Osteoblast (primary cell): ENCODE data around the gene TSPOAP1. TPM values are rescaled to one million over a fixed set of nuclear protein-coding genes. Genes with fewer than 3 reads are reported as not detected.

Source experiments
- DNase-seq: peaks from one replicate; pipeline ENCODE4 v3.0.0; 2011; ENCODE audit warnings: low spot score, mixed read lengths; ENCODE audit not compliant: insufficient read length; ENCODE audit errors: missing footprints
- H2AFZ ChIP-seq: 2 replicates; pipeline ENCODE4 v1.6.0; 2011; ENCODE audit warnings: mild to moderate bottlenecking, low read length
- H3K27ac ChIP-seq: 2 replicates; pipeline ENCODE4 v1.5.1; 2011; ENCODE audit warnings: mild to moderate bottlenecking, low read depth, low read length, moderate library complexity
- H3K27me3 ChIP-seq: 2 replicates; pipeline ENCODE4 v1.6.0; 2012; ENCODE audit warnings: mild to moderate bottlenecking, control low read depth, inconsistent platforms, low read length, moderate library complexity; ENCODE audit not compliant: insufficient read depth
- H3K36me3 ChIP-seq: 2 replicates; pipeline ENCODE4 v1.5.1; 2011; ENCODE audit warnings: mild to moderate bottlenecking, low read length, control low read depth, moderate library complexity; ENCODE audit not compliant: insufficient read depth
- H3K4me1 ChIP-seq: 2 replicates; pipeline ENCODE4 v1.5.1; 2011; ENCODE audit warnings: mild to moderate bottlenecking, low read length, control low read depth, moderate library complexity; ENCODE audit not compliant: insufficient read depth
- H3K4me2 ChIP-seq: 2 replicates; pipeline ENCODE4 v1.6.0; 2011; ENCODE audit warnings: mild to moderate bottlenecking, low read length; ENCODE audit not compliant: insufficient read depth
- H3K4me3 ChIP-seq: fragments of 200-600 bp; sonication (generic); 3 replicates; pipeline ENCODE4 v1.5.1; 2012; ENCODE audit warnings: mild to moderate bottlenecking, low read length, inconsistent platforms; ENCODE audit not compliant: insufficient read depth
- H3K79me2 ChIP-seq: 2 replicates; pipeline ENCODE4 v1.6.0; 2012; ENCODE audit warnings: mild to moderate bottlenecking, low read length, control low read depth, inconsistent platforms; ENCODE audit not compliant: insufficient read depth
- H3K9me3 ChIP-seq: 2 replicates; pipeline ENCODE4 v1.5.1; 2011; ENCODE audit warnings: low read depth, low read length, control low read depth
- H4K20me1 ChIP-seq: 2 replicates; pipeline ENCODE4 v1.6.0; 2012; ENCODE audit warnings: mild to moderate bottlenecking, low read length, control low read depth; ENCODE audit not compliant: insufficient read depth
- CTCF ChIP-seq: IDR thresholded peaks from 2 replicates; pipeline ENCODE4 v1.5.1; 2011; ENCODE audit warnings: mild to moderate bottlenecking, low read depth, low read length, moderate library complexity; ENCODE audit errors: extremely low read depth
- small RNA-seq: library from RNA; depleted of rRNA; stranded (forward); fragments of <200 nt; gene quantifications from one replicate; pipeline ENCODE3, GENCODE V24; 2012
- total RNA-seq: library from RNA; depleted of rRNA; stranded (reverse); fragments of >200 nt; gene quantifications from 2 replicates; pipeline ENCODE4 v1.2.3, GENCODE V29; 2012

TSPOAP1 gene
- total RNA-seq, 1 donor = 4.3 TPM

GRCh38 chr17:58262149-58262548 is 66.4 kb downstream of the TSPOAP1 start:
- Histone ChIP-seq H3K4me3 (no peak overlapping the region), H2AFZ (no peak overlapping the region), H3K79me2 (no peaks in the 10 kb centered on the region), H3K36me3 (no peaks in the 10 kb centered on the region), H3K4me2 (no peak overlapping the region), H3K9me3 (no peaks in the 10 kb centered on the region), H3K27ac (no peak overlapping the region), H3K4me1 (no peaks in the 10 kb centered on the region), H3K27me3 (peaks cover 30% of the 10 kb centered on the region), H4K20me1 (no peaks in the 10 kb centered on the region)
- no peak for TF ChIP-seq CTCF
- DNase-seq = no peak

GRCh38 chr17:58254803-58255202 is 73.8 kb downstream of the TSPOAP1 start:
- Histone ChIP-seq H3K27ac (no peak overlapping the region), H2AFZ (no peak overlapping the region), H3K9me3 (no peaks in the 10 kb centered on the region), H3K4me1 (no peaks in the 10 kb centered on the region), H4K20me1 (no peaks in the 10 kb centered on the region), H3K4me2 (no peak overlapping the region), H3K79me2 (no peaks in the 10 kb centered on the region), H3K4me3 (no peak overlapping the region), H3K27me3 (peaks cover 24% of the 10 kb centered on the region), H3K36me3 (no peaks in the 10 kb centered on the region)
- no peak for TF ChIP-seq CTCF
- no peak for DNase-seq

- H3K27ac ChIP-seq = no peak overlapping the region
- H3K4me3 ChIP-seq = no peak overlapping the region
- H3K4me1 ChIP-seq = no peaks in the 10 kb centered on the region
- no peaks in the 10 kb centered on the region for H3K79me2 ChIP-seq
- DNase-seq = no peak
- H3K36me3 ChIP-seq = no peaks in the 10 kb centered on the region
- TF ChIP-seq CTCF = no peak
- H3K27me3 ChIP-seq = peaks cover 28% of the 10 kb centered on the region
- no peak overlapping the region for H3K4me2 ChIP-seq
- H2AFZ ChIP-seq = no peak overlapping the region
- H3K9me3 ChIP-seq = no peaks in the 10 kb centered on the region
- no peaks in the 10 kb centered on the region for H4K20me1 ChIP-seq
Observed at GRCh38 chr17:58253082-58253481, 75.5 kb downstream of the TSPOAP1 start.

- no peak for DNase-seq
- Histone ChIP-seq H4K20me1 (no peaks in the 10 kb centered on the region), H3K27me3 (peaks cover 30% of the 10 kb centered on the region), H3K36me3 (no peaks in the 10 kb centered on the region), H3K4me2 (no peak overlapping the region), H3K79me2 (no peaks in the 10 kb centered on the region), H3K4me1 (no peaks in the 10 kb centered on the region), H2AFZ (no peak overlapping the region), H3K4me3 (no peak overlapping the region), H3K27ac (no peak overlapping the region), H3K9me3 (no peaks in the 10 kb centered on the region)
- TF ChIP-seq CTCF = no peak
Observed at GRCh38 chr17:58252141-58252540, 76.5 kb downstream of the TSPOAP1 start.

Small RNAs within 50 kb of the gene (small RNA-seq; reads per million reads assigned to genes)
- gene MIR4736 = not detected

Other genes with a start within 250 kb of the TSPOAP1 start
- gene DYNLL2, start 245.4 kb downstream of the TSPOAP1 start, total RNA-seq = 9.7 and 9.8 TPM in 2 replicates
- not detected in 2 replicates for gene OR4D1, start 180.4 kb downstream of the TSPOAP1 start, total RNA-seq
- gene OR4D2, start 161.8 kb downstream of the TSPOAP1 start, total RNA-seq = not detected in 2 replicates
- gene EPX, start 136.1 kb downstream of the TSPOAP1 start, total RNA-seq = not detected in 2 replicates
- 9.7 and 11.2 TPM in 2 replicates for gene MKS1, start 109.5 kb downstream of the TSPOAP1 start, total RNA-seq
- gene LPO, start 90.2 kb downstream of the TSPOAP1 start, total RNA-seq = under 0.01 TPM in 1 of 2 replicates, not detected in the other
- under 0.01 TPM in 1 of 2 replicates, not detected in the other for gene MPO, start 47.9 kb downstream of the TSPOAP1 start, total RNA-seq
- 49.9 and 60.7 TPM in 2 replicates for gene SUPT4H1, start 23.4 kb upstream of the TSPOAP1 start, total RNA-seq
- under 0.01 TPM in 2 replicates for gene RNF43, start 88.7 kb upstream of the TSPOAP1 start, total RNA-seq
- under 0.01 TPM in 2 replicates for gene HSF5, start 159.6 kb upstream of the TSPOAP1 start, total RNA-seq
- gene MTMR4, start 185.8 kb upstream of the TSPOAP1 start, total RNA-seq = 43.6 and 51.4 TPM in 2 replicates